CD4-positive, alpha-beta T cell (primary cell): ENCODE results near the gene SKA2. TPM values are rescaled to one million over a fixed set of nuclear protein-coding genes. Genes with fewer than 3 reads are reported as not detected.
A peak's percentile ranks its signal among the peaks of the same experiment; 100 is the strongest.

Experiments used
- ATAC-seq: fragments of 200-7000 bp; cut with Tn5 transposase; one replicate; pipeline ENCODE4 v1.10.0; 2022; ENCODE audit warnings: mild to moderate bottlenecking; ENCODE audit not compliant: poor library complexity
- CTCF ChIA-PET: fragments of 350-600 bp; sonication (Branson Sonifier 250); formaldehyde crosslinking; loops from one replicate; lab custom pipeline; 2021; ENCODE audit warnings: antibody characterized with exemption, inconsistent platforms; lab: Charles Lee
- POLR2A ChIA-PET: fragments of 350-600 bp; sonication (Branson Sonifier 250); formaldehyde crosslinking; loops from one replicate; lab custom pipeline; 2021; ENCODE audit warnings: antibody characterized with exemption, inconsistent platforms; lab: Charles Lee
- DNase-seq, 14 experiments: peaks; one replicate each; pipeline ENCODE4 v3.0.0-alpha.2; 2013 to 2020; ENCODE audit warnings: mixed read lengths in 2 of 14
- H3K27ac ChIP-seq, 2 donors: one replicate each; pipeline versions ENCODE4 v1.5.1 to v1.7.0; 2013; ENCODE audit warnings: low read length in 2 of 2, low read depth in 1 of 2, mild to moderate bottlenecking in 1 of 2
- H3K27me3 ChIP-seq, 2 experiments: 1 replicate in 1 of 2; 2 replicates in 1 of 2; pipeline versions ENCODE4 v1.6.1 to v1.7.0; 2013; ENCODE audit warnings: low read length in 2 of 2, control low read depth in 1 of 2, mild to moderate bottlenecking in 1 of 2, moderate library complexity in 1 of 2; ENCODE audit not compliant: insufficient read depth in 2 of 2, control insufficient read depth in 1 of 2
- H3K36me3 ChIP-seq: one replicate; pipeline ENCODE4 v1.6.1; 2013; ENCODE audit warnings: low read length, control low read depth; ENCODE audit not compliant: insufficient read depth
- H3K4me1 ChIP-seq: one replicate; pipeline ENCODE4 v1.6.1; 2013; ENCODE audit warnings: low read length, control low read depth; ENCODE audit not compliant: insufficient read depth
- H3K4me3 ChIP-seq: one replicate; pipeline ENCODE4 v1.5.1; 2013; ENCODE audit warnings: mild to moderate bottlenecking, low read length, moderate library complexity
- H3K9me3 ChIP-seq, 2 experiments: 1 replicate in 1 of 2; 2 replicates in 1 of 2; pipeline versions ENCODE4 v1.6.1 to v1.7.0; 2013; ENCODE audit warnings: low read length in 2 of 2, mild to moderate bottlenecking in 2 of 2, control low read depth in 1 of 2, moderate library complexity in 1 of 2; ENCODE audit not compliant: control insufficient read depth in 1 of 2, insufficient read depth in 1 of 2
- H3K27ac Mint-ChIP-seq: one replicate; pipeline ENCODE4 v1.8.0; 2020; ENCODE audit warnings: mixed read lengths
- H3K27me3 Mint-ChIP-seq: one replicate; pipeline ENCODE4 v1.8.0; 2021; ENCODE audit warnings: mixed read lengths
- H3K36me3 Mint-ChIP-seq: one replicate; pipeline ENCODE4 v1.8.0; 2021; ENCODE audit warnings: low read depth, mixed read lengths
- H3K4me1 Mint-ChIP-seq: one replicate; pipeline ENCODE4 v1.8.0; 2021; ENCODE audit warnings: low read depth, mixed read lengths
- H3K4me3 Mint-ChIP-seq: one replicate; pipeline ENCODE4 v1.8.0; 2020; ENCODE audit warnings: mild to moderate bottlenecking, mixed read lengths
- H3K9me3 Mint-ChIP-seq: one replicate; pipeline ENCODE4 v1.8.0; 2020; ENCODE audit warnings: mixed read lengths
- CTCF ChIP-seq: fragments of 200-600 bp; IDR thresholded peaks from one replicate; pipeline ENCODE4 v1.8.0; 2022; ENCODE audit warnings: antibody characterized with exemption, mild to moderate bottlenecking
- intact Hi-C, 2 experiments: fragments of 100-400 bp; cut with DNase I in 1 of 2; cut with micrococcal nuclease in 1 of 2; formaldehyde crosslinking; loops; one replicate each; pipeline versions ENCODE4 v1.15.1 to v1.9.0; 2023 to 2025; cut with DNase I, micrococcal nuclease
- microRNA-seq: library from miRNA; unstranded; fragments of <30 nt; microRNA quantifications from one replicate; pipeline ENCODE4 v1.2.0, GENCODE V29; 2021; ENCODE audit warnings: borderline microRNAs expressed, borderline replicate concordance
- total RNA-seq, 174 experiments: library from RNA in 2 of 174; stranded (reverse) in 2 of 174; gene quantifications; one replicate each; pipeline ENCODE4 v1.2.3 and lab custom pipeline; 2021 to 2026

SKA2 gene
- total RNA-seq, 2 experiments from 2014 or later, result 5.2 to 7.7 TPM

DNA sequence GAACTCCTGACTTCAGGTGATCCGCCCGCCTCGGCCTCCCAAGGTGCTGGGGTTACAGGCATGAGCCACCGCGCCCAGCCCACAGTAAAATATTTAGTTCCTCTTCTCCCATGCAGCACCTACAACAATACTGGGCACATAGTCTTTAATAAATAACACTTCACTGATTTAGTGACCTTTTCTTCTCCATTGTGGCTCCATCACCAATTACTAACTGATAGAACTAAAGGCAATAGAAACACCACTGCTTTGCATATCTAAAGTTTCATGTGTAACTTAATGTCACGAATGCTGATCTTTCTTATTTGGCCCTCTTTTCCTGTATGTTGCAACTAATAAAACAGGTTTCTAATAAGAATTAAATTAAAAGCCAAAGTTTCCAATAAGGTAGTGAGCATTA, 87.2 kb downstream of the SKA2 start:
- intact Hi-C loops, result no loop called here
- peaks cover 37% of the 10 kb centered on the region for H3K36me3 ChIP-seq
- ChIA-PET POLR2A (interaction anchor here (1.0 kb wide), 1 partner anchor 10 kb away, joined by 3 read pairs; no protein-coding TSS in a partner anchor), CTCF (no interaction called here)
- no peak for ATAC-seq
- H3K9me3 ChIP-seq, result no peaks in the 10 kb centered on the region
- no peak for TF ChIP-seq CTCF
- no peak for DNase-seq
- H3K4me3 ChIP-seq, result no peak overlapping the region
- H3K9me3 Mint-ChIP-seq, result no peaks in the 10 kb centered on the region
- H3K4me1 Mint-ChIP-seq, result no peaks in the 10 kb centered on the region
- H3K4me3 Mint-ChIP-seq, result no peak overlapping the region
- H3K27me3 ChIP-seq, result no peaks in the 10 kb centered on the region
- H3K27ac ChIP-seq, result no peak overlapping the region
- H3K27ac Mint-ChIP-seq, result no peak overlapping the region
- no peaks in the 10 kb centered on the region for H3K4me1 ChIP-seq
- H3K36me3 Mint-ChIP-seq, result peaks cover 83% of the 10 kb centered on the region
- H3K27me3 Mint-ChIP-seq, result no peaks in the 10 kb centered on the region

DNA sequence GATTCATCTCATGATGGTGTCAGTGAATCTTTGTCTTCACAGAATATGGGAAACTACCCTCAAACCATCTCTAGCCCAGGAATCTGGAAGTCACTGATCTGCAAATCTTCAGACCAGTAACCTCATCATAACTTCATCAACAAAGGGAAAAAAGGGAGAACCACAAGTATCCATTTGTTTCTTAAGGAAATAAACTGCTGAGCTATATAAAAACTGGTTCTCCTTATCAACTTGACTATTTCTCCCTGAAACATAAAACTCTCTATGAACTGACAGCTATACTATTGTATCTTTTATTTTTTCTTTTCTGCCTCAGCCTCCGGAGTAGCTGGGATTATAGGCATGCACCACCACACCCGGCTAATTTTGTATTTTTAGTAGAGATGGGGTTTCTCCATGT, 87.6 kb downstream of the SKA2 start:
- no peaks in the 10 kb centered on the region for H3K9me3 Mint-ChIP-seq
- POLR2A ChIA-PET, result interaction anchor here (1.0 kb wide), 1 partner anchor 9 kb away, joined by 3 read pairs; no protein-coding TSS in a partner anchor

GRCh38 chr17:59062509-59062908, 92.5 kb downstream of the SKA2 start:
- H3K27me3 ChIP-seq, result no peaks in the 10 kb centered on the region
- ChIA-PET CTCF (no interaction called here), POLR2A (no interaction called here)
- no peaks in the 10 kb centered on the region for H3K9me3 Mint-ChIP-seq
- no peaks in the 10 kb centered on the region for H3K27me3 Mint-ChIP-seq
- peaks cover 43% of the 10 kb centered on the region for H3K36me3 ChIP-seq
- no peaks in the 10 kb centered on the region for H3K9me3 ChIP-seq
- peaks cover 74% of the 10 kb centered on the region for H3K36me3 Mint-ChIP-seq
- H3K4me1 Mint-ChIP-seq, result no peaks in the 10 kb centered on the region
- H3K4me3 ChIP-seq, result no peak overlapping the region
- no peak overlapping the region for H3K27ac ChIP-seq
- no peak overlapping the region for H3K27ac Mint-ChIP-seq
- no peaks in the 10 kb centered on the region for H3K4me1 ChIP-seq
- ATAC-seq, result no peak
- no peak overlapping the region for H3K4me3 Mint-ChIP-seq
- no peak for DNase-seq
- no peak for TF ChIP-seq CTCF
- intact Hi-C loops, result no loop called here

More for the DNA sequence above, 87.6 kb downstream of the SKA2 start:
- ATAC-seq (no peak), DNase-seq (no peak)
- no peak overlapping the region for H3K27ac ChIP-seq
- no peak for TF ChIP-seq CTCF
- peaks cover 41% of the 10 kb centered on the region for H3K36me3 ChIP-seq
- CTCF ChIA-PET, result interaction anchor here (1.0 kb wide), 1 partner anchor 12 kb away, joined by 3 read pairs; no protein-coding TSS in a partner anchor
- no peaks in the 10 kb centered on the region for H3K9me3 ChIP-seq
- Mint-ChIP-seq H3K27ac (no peak overlapping the region), H3K4me3 (no peak overlapping the region), H3K27me3 (no peaks in the 10 kb centered on the region), H3K36me3 (peaks cover 88% of the 10 kb centered on the region), H3K4me1 (no peaks in the 10 kb centered on the region)
- H3K27me3 ChIP-seq, result no peaks in the 10 kb centered on the region
- H3K4me1 ChIP-seq, result no peaks in the 10 kb centered on the region
- no peak overlapping the region for H3K4me3 ChIP-seq
- intact Hi-C loops, result no loop called here

Small RNA genes lying within 50 kb of the gene (microRNA-seq; reads per million reads assigned to microRNA genes)
- gene MIR301A (16.3 reads per million, percentile 47 among the genes with 10 or more reads in this experiment), gene MIR454 (1,006 reads per million, percentile 84 among the genes with 10 or more reads in this experiment)

Other genes with a start within 250 kb of the SKA2 start
- 10 to 100 TPM; 16.8 to 18.0 TPM for gene TRIM37, start 48.3 kb downstream of the SKA2 start, total RNA-seq
- gene PRR11, start 560 bp upstream of the SKA2 start, total RNA-seq, result under 1 TPM; 0.69 to 0.92 TPM
- 10 to 100 TPM; 15.3 to 16.8 TPM for gene SMG8, start 54.8 kb upstream of the SKA2 start, total RNA-seq
- 1 to 10 TPM; 2.0 to 2.3 TPM for gene GDPD1, start 65.3 kb upstream of the SKA2 start, total RNA-seq
- 10 to 100 TPM; 69.1 to 71.6 TPM for gene YPEL2, start 176.5 kb upstream of the SKA2 start, total RNA-seq